Activated CD8-positive, alpha-beta T cell treated with anti-CD3 and anti-CD28 coated beads, Interleukin-2, amount 10 ng/mL, durations not matched to agents 7 days and 5 days (primary cell): Measurements from ENCODE around the gene OR14A16. TPM values are rescaled to one million over a fixed set of nuclear protein-coding genes. Genes with fewer than 3 reads are reported as not detected.

Experiments
- ATAC-seq: fragments of 150-1000 bp; cut with Tn5 transposase; one replicate; pipeline ENCODE4 v1.10.0; 2021; ENCODE audit warnings: moderate library complexity
- CTCF ChIA-PET: fragments of 350-600 bp; sonication (Branson Sonifier 250); formaldehyde crosslinking; loops from one replicate; lab custom pipeline; 2021; ENCODE audit warnings: antibody characterized with exemption; lab: Charles Lee
- POLR2A ChIA-PET: fragments of 350-600 bp; sonication (Branson Sonifier 250); formaldehyde crosslinking; loops from one replicate; lab custom pipeline; 2021; ENCODE audit warnings: antibody characterized with exemption; lab: Charles Lee
- DNase-seq: peaks from one replicate; pipeline ENCODE4 v3.0.0-alpha.2; 2020
- H3K27ac Mint-ChIP-seq: one replicate; pipeline ENCODE4 v1.8.0; 2021; ENCODE audit warnings: mild to moderate bottlenecking, mixed read lengths
- H3K27me3 Mint-ChIP-seq: one replicate; pipeline ENCODE4 v1.8.0; 2021; ENCODE audit warnings: low read depth, mixed read lengths
- H3K36me3 Mint-ChIP-seq: one replicate; pipeline ENCODE4 v1.8.0; 2021; ENCODE audit warnings: low read depth, mixed read lengths
- H3K4me1 Mint-ChIP-seq: one replicate; pipeline ENCODE4 v1.8.0; 2021; ENCODE audit warnings: low read depth, mixed read lengths
- H3K4me3 Mint-ChIP-seq: one replicate; pipeline ENCODE4 v1.8.0; 2021; ENCODE audit warnings: mild to moderate bottlenecking, mixed read lengths
- H3K9me3 Mint-ChIP-seq: one replicate; pipeline ENCODE4 v1.8.0; 2022; ENCODE audit warnings: mixed read lengths; ENCODE audit not compliant: insufficient read depth
- total RNA-seq, 2 experiments: library from RNA; stranded (reverse); gene quantifications; one replicate each; pipeline ENCODE4 v1.2.3, GENCODE V29; 2021

The OR14A16 gene
- total RNA-seq, 2 experiments from 2014 or later, result not detected

- H3K4me3 Mint-ChIP-seq, result no peak overlapping the region
- no peaks in the 10 kb centered on the region for H3K27me3 Mint-ChIP-seq
- no peaks in the 10 kb centered on the region for H3K9me3 Mint-ChIP-seq
- CTCF ChIA-PET, result no interaction called here
- no peak for DNase-seq
- POLR2A ChIA-PET, result no interaction called here
- ATAC-seq, result no peak
- H3K27ac Mint-ChIP-seq, result no peak overlapping the region
- H3K36me3 Mint-ChIP-seq, result no peaks in the 10 kb centered on the region
- H3K4me1 Mint-ChIP-seq, result peaks cover 2% of the 10 kb centered on the region
Measured at GRCh38 chr1:247845011-247845692, 21.2 kb upstream of the OR14A16 start.

GRCh38 chr1:247843411-247843810 lies 19.5 kb upstream of the OR14A16 start:
- no peak overlapping the region for H3K27ac Mint-ChIP-seq
- POLR2A ChIA-PET, result no interaction called here

GRCh38 chr1:247841796-247842195 lies 17.9 kb upstream of the OR14A16 start, which contains the start of gene OR11L1:
OR11L1 (minus strand) TSS chr1:247841896; CDS start chr1:247841896, 0 bp downstream.
- Mint-ChIP-seq H3K27me3 (no peaks in the 10 kb centered on the region), H3K36me3 (no peaks in the 10 kb centered on the region), H3K27ac (no peak within 1 kb of the TSS), H3K4me1 (peaks cover 2% of the 10 kb centered on the region), H3K4me3 (no peak within 1 kb of the TSS), H3K9me3 (no peaks in the 10 kb centered on the region)
- POLR2A ChIA-PET, result no interaction called here
- CTCF ChIA-PET, result no interaction called here
- DNase-seq (no peak), ATAC-seq (no peak)

More at GRCh38 chr1:247843411-247843810, 19.5 kb upstream of the OR14A16 start:
- Mint-ChIP-seq H3K36me3 (no peaks in the 10 kb centered on the region), H3K9me3 (no peaks in the 10 kb centered on the region), H3K4me1 (peaks cover 2% of the 10 kb centered on the region), H3K27me3 (no peaks in the 10 kb centered on the region), H3K4me3 (no peak overlapping the region)
- no peak for ATAC-seq
- no peak for DNase-seq
- CTCF ChIA-PET, result no interaction called here

GRCh38 chr1:247840818-247841217 lies 16.9 kb upstream of the OR14A16 start:
- ChIA-PET POLR2A (no interaction called here), CTCF (no interaction called here)
- H3K9me3 Mint-ChIP-seq, result no peaks in the 10 kb centered on the region
- peaks cover 2% of the 10 kb centered on the region for H3K4me1 Mint-ChIP-seq
- no peak overlapping the region for H3K27ac Mint-ChIP-seq
- no peaks in the 10 kb centered on the region for H3K36me3 Mint-ChIP-seq
- ATAC-seq (no peak), DNase-seq (no peak)
- H3K4me3 Mint-ChIP-seq, result no peak overlapping the region
- no peaks in the 10 kb centered on the region for H3K27me3 Mint-ChIP-seq

- DNase-seq (no peak), ATAC-seq (no peak)
- Mint-ChIP-seq H3K9me3 (no peaks in the 10 kb centered on the region), H3K27ac (no peak overlapping the region), H3K36me3 (no peaks in the 10 kb centered on the region), H3K27me3 (no peaks in the 10 kb centered on the region), H3K4me3 (no peak overlapping the region), H3K4me1 (no peaks in the 10 kb centered on the region)
- ChIA-PET POLR2A (no interaction called here), CTCF (no interaction called here)
Measured at GRCh38 chr1:247833601-247834000, 9.7 kb upstream of the OR14A16 start.

- Mint-ChIP-seq H3K4me1 (no peaks in the 10 kb centered on the region), H3K4me3 (no peak overlapping the region), H3K9me3 (no peaks in the 10 kb centered on the region), H3K27me3 (no peaks in the 10 kb centered on the region), H3K36me3 (no peaks in the 10 kb centered on the region), H3K27ac (no peak overlapping the region)
- DNase-seq (no peak), ATAC-seq (no peak)
- ChIA-PET CTCF (no interaction called here), POLR2A (no interaction called here)
Measured at GRCh38 chr1:247829656-247830055, 5.7 kb upstream of the OR14A16 start.

- H3K4me1 Mint-ChIP-seq, result no peaks in the 10 kb centered on the region
- DNase-seq (no peak), ATAC-seq (no peak)
- no peak overlapping the region for H3K4me3 Mint-ChIP-seq
- no peaks in the 10 kb centered on the region for H3K27me3 Mint-ChIP-seq
- POLR2A ChIA-PET, result no interaction called here
- CTCF ChIA-PET, result no interaction called here
- no peak overlapping the region for H3K27ac Mint-ChIP-seq
- H3K36me3 Mint-ChIP-seq, result no peaks in the 10 kb centered on the region
- H3K9me3 Mint-ChIP-seq, result no peaks in the 10 kb centered on the region
Measured at GRCh38 chr1:247825362-247825761, 1.4 kb upstream of the OR14A16 start.

- CTCF ChIA-PET, result no interaction called here
Measured at GRCh38 chr1:247822060-247822459, 1.9 kb downstream of the OR14A16 start.

GRCh38 chr1:247812637-247813036 lies 11.3 kb downstream of the OR14A16 start:
- CTCF ChIA-PET, result no interaction called here
- no peaks in the 10 kb centered on the region for H3K9me3 Mint-ChIP-seq

More at GRCh38 chr1:247822060-247822459, 1.9 kb downstream of the OR14A16 start:
- Mint-ChIP-seq H3K27ac (no peak overlapping the region), H3K4me1 (no peaks in the 10 kb centered on the region), H3K27me3 (no peaks in the 10 kb centered on the region), H3K4me3 (no peak overlapping the region), H3K36me3 (no peaks in the 10 kb centered on the region), H3K9me3 (no peaks in the 10 kb centered on the region)
- ATAC-seq, result no peak
- POLR2A ChIA-PET, result no interaction called here
- DNase-seq, result no peak

GRCh38 chr1:247797518-247797917 lies 26.4 kb downstream of the OR14A16 start:
- ChIA-PET CTCF (no interaction called here), POLR2A (no interaction called here)
- Mint-ChIP-seq H3K4me3 (no peak overlapping the region), H3K4me1 (no peaks in the 10 kb centered on the region), H3K36me3 (no peaks in the 10 kb centered on the region), H3K27me3 (no peaks in the 10 kb centered on the region), H3K27ac (no peak overlapping the region), H3K9me3 (no peaks in the 10 kb centered on the region)
- no peak for ATAC-seq
- DNase-seq, result no peak

More at GRCh38 chr1:247812637-247813036, 11.3 kb downstream of the OR14A16 start:
- DNase-seq, result no peak
- H3K27ac Mint-ChIP-seq, result no peak overlapping the region
- H3K4me1 Mint-ChIP-seq, result no peaks in the 10 kb centered on the region
- no peaks in the 10 kb centered on the region for H3K27me3 Mint-ChIP-seq
- H3K4me3 Mint-ChIP-seq, result no peak overlapping the region
- POLR2A ChIA-PET, result no interaction called here
- H3K36me3 Mint-ChIP-seq, result no peaks in the 10 kb centered on the region
- no peak for ATAC-seq

- ATAC-seq (no peak), DNase-seq (no peak)
- H3K27ac Mint-ChIP-seq, result no peak overlapping the region
- POLR2A ChIA-PET, result no interaction called here
- H3K27me3 Mint-ChIP-seq, result no peaks in the 10 kb centered on the region
- no peaks in the 10 kb centered on the region for H3K4me1 Mint-ChIP-seq
- no peaks in the 10 kb centered on the region for H3K9me3 Mint-ChIP-seq
- H3K4me3 Mint-ChIP-seq, result no peak overlapping the region
- CTCF ChIA-PET, result no interaction called here
- no peaks in the 10 kb centered on the region for H3K36me3 Mint-ChIP-seq
Measured at GRCh38 chr1:247769603-247770002, 54.3 kb downstream of the OR14A16 start.
